ENCODE results near the gene SNW1.

Gene SNW1

DNA sequence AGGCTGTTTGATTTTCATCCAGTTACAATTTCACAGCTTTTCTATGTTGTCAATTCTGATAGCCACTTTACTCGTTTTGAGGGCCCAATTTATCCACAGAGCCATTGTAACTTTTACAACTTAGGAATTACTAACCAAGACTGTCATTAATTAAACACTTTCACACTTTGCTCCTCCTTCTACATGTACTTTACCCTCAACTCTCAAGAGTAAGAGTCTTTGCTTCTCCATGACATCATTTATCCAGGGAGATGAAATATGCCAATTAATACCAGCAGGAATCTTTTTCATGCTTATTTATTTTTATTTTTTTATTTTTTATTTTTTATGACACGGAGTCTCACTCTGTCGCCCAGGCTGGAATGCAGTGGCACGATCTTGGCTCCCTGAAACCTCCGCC lies 39.5 kb downstream of the SNW1 start:
- ChIA-PET CTCF (no interaction called here), POLR2A (ENCODE audit: low non-redundant PET) (no interaction called here)
- no peak overlapping the region for H3K27ac ChIP-seq
- no peak for TF ChIP-seq CTCF (conservative IDR thresholded peaks at IDR 0.05; ENCODE audit: low read depth)
- DNase-seq (ENCODE audit: low spot score) = no peak

GRCh38 chr14:77717608-77718305 lies 43.2 kb downstream of the SNW1 start:
- no peak overlapping the region for H3K27ac ChIP-seq
- TF ChIP-seq CTCF (conservative IDR thresholded peaks at IDR 0.05; ENCODE audit: low read depth) = no peak
- CTCF ChIA-PET = no interaction called here
- POLR2A ChIA-PET (ENCODE audit: low non-redundant PET) = no interaction called here
- no peak for DNase-seq (ENCODE audit: low spot score)

DNA sequence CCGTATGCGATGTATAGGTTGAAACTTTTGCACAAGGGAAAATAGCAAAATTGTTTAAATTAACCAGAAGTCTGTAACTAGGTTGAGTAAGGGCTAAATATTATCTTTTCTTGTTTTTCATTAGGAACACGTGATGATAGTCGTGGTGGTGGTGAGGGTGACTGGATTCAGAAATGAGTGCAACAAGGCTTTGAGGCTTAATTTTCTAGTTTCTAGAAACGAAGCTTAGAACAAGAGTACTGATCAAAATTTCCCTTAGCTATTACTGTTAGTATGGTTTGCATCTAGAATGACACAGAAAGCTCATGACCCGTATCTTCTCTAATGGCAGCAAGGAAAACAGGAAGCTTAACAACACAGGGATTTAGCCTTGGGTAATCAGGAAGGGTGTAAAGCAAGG lies 46.0 kb downstream of the SNW1 start:
- POLR2A ChIA-PET (ENCODE audit: low non-redundant PET) = no interaction called here
- CTCF ChIA-PET = no interaction called here
- no peak overlapping the region for H3K27ac ChIP-seq
- no peak for TF ChIP-seq CTCF (conservative IDR thresholded peaks at IDR 0.05; ENCODE audit: low read depth)
- DNase-seq (ENCODE audit: low spot score) = no peak

DNA sequence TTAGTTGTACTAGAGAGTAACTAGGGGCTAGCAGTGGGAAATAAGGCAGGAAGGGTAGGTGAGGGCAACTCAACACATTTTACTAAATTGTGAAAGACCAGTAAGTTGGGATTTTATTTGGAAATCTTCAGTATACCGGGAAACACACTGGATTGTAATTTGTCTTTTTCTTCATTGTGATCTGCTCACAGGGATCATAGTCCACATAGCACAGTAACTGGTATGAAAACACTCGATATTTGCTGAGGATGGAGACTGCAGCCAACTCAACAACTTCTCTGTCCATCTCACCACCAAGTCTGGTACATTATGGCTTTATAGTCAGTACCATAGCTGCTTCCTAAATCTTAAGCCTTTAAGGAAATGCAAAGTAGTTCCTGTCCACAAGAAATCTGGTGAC lies 50.6 kb downstream of the SNW1 start:
- no peak for DNase-seq (ENCODE audit: low spot score)
- CTCF ChIA-PET = interaction anchor here (0.5 kb wide), 1 partner anchor 22 kb away, joined by 3 read pairs; no protein-coding TSS in a partner anchor

DNA sequence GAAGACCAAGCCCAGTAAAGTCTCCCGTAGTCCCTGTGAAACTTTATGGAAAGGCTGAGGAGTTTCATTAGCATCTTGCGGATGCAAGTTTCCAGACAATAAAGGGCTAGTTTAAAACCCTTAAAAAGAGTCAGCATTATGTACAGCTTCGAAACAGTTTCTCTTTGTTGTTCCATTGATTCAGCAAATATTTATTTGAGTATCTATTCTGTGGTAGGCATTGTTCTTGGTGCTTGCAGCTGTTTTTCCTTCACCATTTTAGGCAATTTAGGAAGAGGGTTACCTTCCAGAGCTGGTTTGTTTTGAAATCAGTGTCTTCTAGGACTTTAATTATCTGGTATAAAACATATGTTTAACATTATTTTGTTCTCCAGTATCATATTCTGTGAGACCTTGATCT lies 51.5 kb downstream of the SNW1 start:
- CTCF ChIA-PET = interaction anchor here (0.8 kb wide), 1 partner anchor 43 kb away, joined by 5 read pairs; no protein-coding TSS in a partner anchor
- POLR2A ChIA-PET (ENCODE audit: low non-redundant PET) = no interaction called here
- H3K27ac ChIP-seq = no peak overlapping the region

More for the DNA sequence above, 50.6 kb downstream of the SNW1 start:
- no peak for TF ChIP-seq CTCF (conservative IDR thresholded peaks at IDR 0.05; ENCODE audit: low read depth)
- no peak overlapping the region for H3K27ac ChIP-seq
- POLR2A ChIA-PET (ENCODE audit: low non-redundant PET) = no interaction called here

DNA sequence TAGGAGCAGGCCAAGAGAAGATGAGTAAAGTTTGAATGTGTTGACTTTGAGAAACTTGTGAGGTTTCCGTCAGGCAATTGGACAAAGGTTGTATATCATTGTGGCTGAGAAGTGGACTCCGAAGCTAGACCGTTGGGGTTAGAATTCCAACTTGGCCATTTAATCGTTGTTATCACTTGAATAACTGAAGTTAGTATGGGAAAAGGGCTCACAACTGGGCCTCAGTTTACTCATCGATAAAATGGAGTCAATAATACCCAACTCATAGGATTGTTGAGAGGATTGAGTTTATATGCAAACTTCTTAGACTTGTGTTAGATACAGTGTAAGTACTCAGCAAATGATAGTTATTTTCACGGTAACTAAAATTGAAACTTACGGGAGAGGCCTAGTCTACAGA lies 52.2 kb downstream of the SNW1 start:
- no peak for DNase-seq (ENCODE audit: low spot score)
- POLR2A ChIA-PET (ENCODE audit: low non-redundant PET) = no interaction called here
- no peak for TF ChIP-seq CTCF (conservative IDR thresholded peaks at IDR 0.05; ENCODE audit: low read depth)
- H3K27ac ChIP-seq = no peak overlapping the region
- CTCF ChIA-PET = interaction anchor here (0.7 to 1.1 kb wide), 2 partner anchors 14 to 47 kb away, joined by 3 read pairs; no protein-coding TSS in a partner anchor

More for the DNA sequence above, 51.5 kb downstream of the SNW1 start:
- no peak for DNase-seq (ENCODE audit: low spot score)
- TF ChIP-seq CTCF (conservative IDR thresholded peaks at IDR 0.05; ENCODE audit: low read depth) = no peak

All from RWPE1 (cell line).